IMR-90 (cell line): ENCODE data around the gene UNC93B1. TPM values are rescaled to one million over a fixed set of nuclear protein-coding genes. Genes with fewer than 3 reads are reported as not detected.

Experiments
- BHLHE40 ChIP-seq: fragments of 150-350 bp; IDR thresholded peaks from 2 replicates; pipeline ENCODE4 v1.6.1; 2016; ENCODE audit warnings: mild to moderate bottlenecking, low read depth, low read length
- MAZ ChIP-seq: IDR thresholded peaks from 2 replicates; pipeline ENCODE4 v1.6.1; 2012; ENCODE audit warnings: low read depth, mild to moderate bottlenecking, low read length, improper control_type of control experiment, moderate library complexity, borderline replicate concordance
- MXI1 ChIP-seq: IDR thresholded peaks from 2 replicates; pipeline ENCODE4 v1.6.1; 2012; ENCODE audit warnings: low read depth, mild to moderate bottlenecking, low read length, moderate library complexity, borderline replicate concordance
- POLR2A ChIP-seq: IDR thresholded peaks from 2 replicates; pipeline ENCODE4 v1.6.1; 2012; ENCODE audit warnings: mild to moderate bottlenecking, low read depth, low read length
- RAD21 ChIP-seq: IDR thresholded peaks from 2 replicates; pipeline ENCODE4 v1.6.1; 2012; ENCODE audit warnings: low read length, improper control_type of control experiment
- SMC3 ChIP-seq: fragments of 150-350 bp; IDR thresholded peaks from 2 replicates; pipeline ENCODE4 v1.6.1; 2016; ENCODE audit warnings: low read depth, mild to moderate bottlenecking, antibody characterized with exemption, low read length, moderate library complexity
- polyA plus RNA-seq, 3 experiments: library from polyadenylated mRNA; depleted of rRNA; stranded (reverse); fragments of >200 nt; gene quantifications; 2 replicates each; pipeline ENCODE4 v1.2.3, GENCODE V29; 2012; ENCODE audit warnings: low replicate concordance in 1 of 3
- total RNA-seq: library from RNA; depleted of rRNA; stranded (reverse); fragments of >200 nt; gene quantifications from 2 replicates; pipeline ENCODE4 v1.2.3, GENCODE V29; 2012
- TF ChIP-seq, protein P1 (sequence below): conservative IDR thresholded peaks from 2 replicates; pipeline ENCODE4 v1.5.1; 2012; ENCODE audit warnings: mild to moderate bottlenecking, low read depth, low read length, improper control_type of control experiment

UNC93B1 gene
- total and polyA plus RNA-seq, 2 of the 4 experiments (the other 2 are of a cell fraction) = 10.9 to 19.2 TPM

GRCh38 chr11:68003846-68004550, at the start of gene UNC93B1 (continued):
- TF ChIP-seq, protein P1, sequence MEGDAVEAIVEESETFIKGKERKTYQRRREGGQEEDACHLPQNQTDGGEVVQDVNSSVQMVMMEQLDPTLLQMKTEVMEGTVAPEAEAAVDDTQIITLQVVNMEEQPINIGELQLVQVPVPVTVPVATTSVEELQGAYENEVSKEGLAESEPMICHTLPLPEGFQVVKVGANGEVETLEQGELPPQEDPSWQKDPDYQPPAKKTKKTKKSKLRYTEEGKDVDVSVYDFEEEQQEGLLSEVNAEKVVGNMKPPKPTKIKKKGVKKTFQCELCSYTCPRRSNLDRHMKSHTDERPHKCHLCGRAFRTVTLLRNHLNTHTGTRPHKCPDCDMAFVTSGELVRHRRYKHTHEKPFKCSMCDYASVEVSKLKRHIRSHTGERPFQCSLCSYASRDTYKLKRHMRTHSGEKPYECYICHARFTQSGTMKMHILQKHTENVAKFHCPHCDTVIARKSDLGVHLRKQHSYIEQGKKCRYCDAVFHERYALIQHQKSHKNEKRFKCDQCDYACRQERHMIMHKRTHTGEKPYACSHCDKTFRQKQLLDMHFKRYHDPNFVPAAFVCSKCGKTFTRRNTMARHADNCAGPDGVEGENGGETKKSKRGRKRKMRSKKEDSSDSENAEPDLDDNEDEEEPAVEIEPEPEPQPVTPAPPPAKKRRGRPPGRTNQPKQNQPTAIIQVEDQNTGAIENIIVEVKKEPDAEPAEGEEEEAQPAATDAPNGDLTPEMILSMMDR = no peak
- no peak for TF ChIP-seq SMC3
- no peak for TF ChIP-seq POLR2A
- peak; percentile 38; the same call in 1 of the 2 replicates for TF ChIP-seq MAZ
- TF ChIP-seq MXI1 = peak; percentile 76; the same call in 1 of the 2 replicates
- TF ChIP-seq BHLHE40 = peak; percentile 39; the same call in 1 of the 2 replicates
- TF ChIP-seq RAD21 = no peak
